Smooth muscle cell (in vitro differentiated cells): ENCODE data around the gene LRIG3. TPM values are rescaled to one million over a fixed set of nuclear protein-coding genes. Genes with fewer than 3 reads are reported as not detected.

Experiments used
- DNase-seq: peaks from one replicate; lab custom pipeline; 2025; ENCODE audit not compliant: unreplicated experiment; lab: John Stamatoyannopoulos, UW
- H2AFZ ChIP-seq: fragments of 200-600 bp; sonication (generic); 2 replicates; pipeline ENCODE4 v1.6.0; 2016; ENCODE audit warnings: antibody characterized with exemption, low read depth, mild to moderate bottlenecking
- H3F3A ChIP-seq: fragments of 200-600 bp; sonication (generic); 2 replicates; pipeline ENCODE4 v1.6.0; 2017; ENCODE audit warnings: antibody characterized with exemption, low read depth
- H3K27ac ChIP-seq: fragments of 200-600 bp; sonication (generic); 2 replicates; pipeline ENCODE4 v1.5.1; 2016; ENCODE audit warnings: low read depth, mild to moderate bottlenecking
- H3K27me3 ChIP-seq: fragments of 200-600 bp; sonication (generic); 2 replicates; pipeline ENCODE4 v1.6.1; 2016; ENCODE audit warnings: low read depth, mild to moderate bottlenecking
- H3K36me3 ChIP-seq: fragments of 200-600 bp; sonication (generic); 2 replicates; pipeline ENCODE4 v1.5.1; 2016; ENCODE audit warnings: low read depth
- H3K4me1 ChIP-seq: fragments of 200-600 bp; sonication (generic); 2 replicates; pipeline ENCODE4 v1.5.1; 2016; ENCODE audit warnings: low read depth
- H3K4me2 ChIP-seq: fragments of 200-600 bp; sonication (generic); 2 replicates; pipeline ENCODE4 v1.6.0; 2016; ENCODE audit warnings: mild to moderate bottlenecking
- H3K4me3 ChIP-seq: fragments of 200-600 bp; sonication (generic); 2 replicates; pipeline ENCODE4 v1.5.1; 2016; ENCODE audit warnings: mild to moderate bottlenecking
- H3K79me2 ChIP-seq: fragments of 200-600 bp; sonication (generic); 2 replicates; pipeline ENCODE4 v1.6.0; 2016; ENCODE audit warnings: low read depth, mild to moderate bottlenecking
- H3K9ac ChIP-seq: fragments of 200-600 bp; sonication (generic); 2 replicates; pipeline ENCODE4 v1.6.0; 2016; ENCODE audit warnings: low read depth
- H3K9me3 ChIP-seq: fragments of 200-600 bp; sonication (generic); replicated peaks from 2 replicates; pipeline ENCODE4 v1.5.1; 2016; ENCODE audit warnings: low read depth
- H4K20me1 ChIP-seq: fragments of 200-600 bp; sonication (generic); 2 replicates; pipeline ENCODE4 v1.6.0; 2016; ENCODE audit warnings: low read depth
- WGBS: methylation state at CpG from one replicate; pipeline ENCODE4 v1.1.7; 2016; ENCODE audit warnings: low lambda C conversion rate; 5-methylcytosine and 5-hydroxymethylcytosine counted together
- polyA plus RNA-seq: library from polyadenylated mRNA; unstranded; fragments of >200 nt; fragmentation: Nextera tagmentation; extraction: Ambion mirVana; gene quantifications from 2 replicates; pipeline ENCODE4 v1.2.1, GENCODE V29; 2016
- total RNA-seq: library from RNA; depleted of rRNA; stranded (reverse); fragments of >200 nt; gene quantifications from 2 replicates; pipeline ENCODE4 v1.2.3, GENCODE V29; 2014
- TF ChIP-seq, protein P1 (sequence below): fragments of 200-600 bp; sonication (generic); IDR thresholded peaks from 2 replicates; pipeline ENCODE4 v1.5.1; 2017; ENCODE audit warnings: borderline replicate concordance, mild to moderate bottlenecking, antibody characterized with exemption; ENCODE audit not compliant: insufficient read depth, poor library complexity, severe bottlenecking

Gene LRIG3
- total and polyA plus RNA-seq, 2 experiments from 2014 or later = 6.7 to 22.4 TPM

DNA sequence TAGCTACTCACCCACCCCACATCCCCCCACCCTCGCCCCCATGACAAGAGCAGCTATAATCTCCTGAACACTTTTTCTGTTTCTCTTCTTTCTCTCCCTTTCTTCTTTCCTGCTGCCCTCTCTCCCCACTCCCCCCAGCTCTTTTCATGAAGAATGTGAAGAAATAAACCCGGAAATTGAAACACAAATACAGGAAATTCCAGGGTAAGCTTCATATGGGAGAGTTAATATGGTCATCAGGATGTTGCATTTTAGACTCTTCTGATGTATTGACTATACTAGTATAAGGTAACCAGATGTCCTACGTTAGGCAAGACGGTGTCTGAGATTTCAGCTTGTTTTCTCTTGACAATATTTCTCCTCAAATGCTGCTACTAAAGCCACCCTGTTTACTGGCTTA is 41.6 kb upstream of the LRIG3 start:
- H3K36me3 ChIP-seq = no peaks in the 10 kb centered on the region
- peaks cover 12% of the 10 kb centered on the region for H3K4me1 ChIP-seq
- H3K9me3 ChIP-seq = no peaks in the 10 kb centered on the region
- no peak overlapping the region for H3K27ac ChIP-seq
- TF ChIP-seq, protein P1, sequence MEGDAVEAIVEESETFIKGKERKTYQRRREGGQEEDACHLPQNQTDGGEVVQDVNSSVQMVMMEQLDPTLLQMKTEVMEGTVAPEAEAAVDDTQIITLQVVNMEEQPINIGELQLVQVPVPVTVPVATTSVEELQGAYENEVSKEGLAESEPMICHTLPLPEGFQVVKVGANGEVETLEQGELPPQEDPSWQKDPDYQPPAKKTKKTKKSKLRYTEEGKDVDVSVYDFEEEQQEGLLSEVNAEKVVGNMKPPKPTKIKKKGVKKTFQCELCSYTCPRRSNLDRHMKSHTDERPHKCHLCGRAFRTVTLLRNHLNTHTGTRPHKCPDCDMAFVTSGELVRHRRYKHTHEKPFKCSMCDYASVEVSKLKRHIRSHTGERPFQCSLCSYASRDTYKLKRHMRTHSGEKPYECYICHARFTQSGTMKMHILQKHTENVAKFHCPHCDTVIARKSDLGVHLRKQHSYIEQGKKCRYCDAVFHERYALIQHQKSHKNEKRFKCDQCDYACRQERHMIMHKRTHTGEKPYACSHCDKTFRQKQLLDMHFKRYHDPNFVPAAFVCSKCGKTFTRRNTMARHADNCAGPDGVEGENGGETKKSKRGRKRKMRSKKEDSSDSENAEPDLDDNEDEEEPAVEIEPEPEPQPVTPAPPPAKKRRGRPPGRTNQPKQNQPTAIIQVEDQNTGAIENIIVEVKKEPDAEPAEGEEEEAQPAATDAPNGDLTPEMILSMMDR = no peak
- H3K4me2 ChIP-seq = no peak overlapping the region
- WGBS = 94% methylated on average over 4 of the region's 4 CpGs
- no peak overlapping the region for H2AFZ ChIP-seq
- no peaks in the 10 kb centered on the region for H4K20me1 ChIP-seq
- no peak for DNase-seq
- no peaks in the 10 kb centered on the region for H3F3A ChIP-seq
- H3K27me3 ChIP-seq = no peaks in the 10 kb centered on the region
- no peak overlapping the region for H3K9ac ChIP-seq
- H3K79me2 ChIP-seq = no peaks in the 10 kb centered on the region
- H3K4me3 ChIP-seq = no peak overlapping the region

DNA sequence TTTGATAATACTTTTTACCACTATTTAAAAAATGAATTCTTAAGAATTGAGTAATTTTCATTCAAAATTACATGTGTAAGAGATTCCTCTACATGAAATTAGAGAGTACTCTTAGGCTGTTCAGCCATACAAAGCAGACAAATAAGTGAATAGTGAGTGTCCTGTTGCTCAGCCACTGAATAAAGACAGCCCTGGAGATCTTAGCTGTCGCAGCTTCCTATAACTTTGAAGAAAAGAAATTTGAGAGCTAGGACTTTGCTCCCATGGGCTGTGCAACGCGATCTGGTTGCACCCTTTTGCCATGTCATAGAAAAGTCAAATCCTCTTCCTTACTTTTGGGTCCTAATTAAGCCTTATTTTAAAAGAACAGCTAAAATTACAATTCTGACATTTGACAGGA is 40.9 kb upstream of the LRIG3 start:
- no peaks in the 10 kb centered on the region for H3K9me3 ChIP-seq
- no peaks in the 10 kb centered on the region for H4K20me1 ChIP-seq
- H3K4me1 ChIP-seq = peaks cover 16% of the 10 kb centered on the region
- H3K27me3 ChIP-seq = no peaks in the 10 kb centered on the region
- H3K9ac ChIP-seq = no peak overlapping the region
- no peaks in the 10 kb centered on the region for H3F3A ChIP-seq
- H3K4me3 ChIP-seq = no peak overlapping the region
- no peak overlapping the region for H3K4me2 ChIP-seq
- TF ChIP-seq, protein P1 = no peak
- 83% methylated on average over 3 of the region's 3 CpGs for WGBS
- no peaks in the 10 kb centered on the region for H3K36me3 ChIP-seq
- DNase-seq = no peak
- peak overlapping the region; percentile 12 for H2AFZ ChIP-seq
- H3K79me2 ChIP-seq = no peaks in the 10 kb centered on the region
- H3K27ac ChIP-seq = no peak overlapping the region

DNA sequence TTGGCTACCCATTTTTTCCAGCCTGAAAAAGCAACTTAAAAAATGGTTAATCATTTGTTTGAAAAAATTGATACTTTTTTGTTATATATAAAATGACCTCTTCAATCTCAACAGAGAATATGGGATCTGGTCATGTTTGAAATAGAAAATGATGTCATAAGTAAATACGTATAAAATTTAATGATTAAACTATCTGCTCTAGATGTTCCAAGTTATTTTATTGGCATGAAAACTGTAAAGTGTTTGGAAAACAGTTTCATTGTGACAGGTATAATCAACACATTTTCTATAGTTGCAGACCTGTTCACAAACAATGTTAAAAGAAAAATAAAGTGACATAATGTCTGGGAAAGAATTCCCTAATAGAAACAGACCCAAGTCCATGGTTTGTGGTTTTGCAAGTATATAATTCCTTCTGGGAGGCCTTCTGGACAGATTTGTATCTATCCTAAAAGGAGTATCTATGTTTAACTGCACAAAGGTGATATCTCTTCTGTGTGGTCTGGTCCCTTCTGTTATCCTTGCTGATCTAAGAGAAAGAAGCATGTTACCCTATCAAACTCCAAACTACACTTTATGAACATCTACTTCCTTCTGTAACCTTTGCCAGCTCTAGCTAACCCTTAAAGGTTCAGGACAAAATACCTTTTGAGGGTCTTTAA is 39.5 kb upstream of the LRIG3 start:
- no peaks in the 10 kb centered on the region for H4K20me1 ChIP-seq
- H3K4me2 ChIP-seq = no peak overlapping the region
- TF ChIP-seq, protein P1 = no peak
- H3K27me3 ChIP-seq = no peaks in the 10 kb centered on the region
- no peaks in the 10 kb centered on the region for H3F3A ChIP-seq
- H3K36me3 ChIP-seq = no peaks in the 10 kb centered on the region
- no peaks in the 10 kb centered on the region for H3K79me2 ChIP-seq
- H3K4me1 ChIP-seq = peaks cover 21% of the 10 kb centered on the region
- WGBS = 97% methylated on average over 1 of the region's 1 CpG
- no peak overlapping the region for H2AFZ ChIP-seq
- no peak overlapping the region for H3K9ac ChIP-seq
- no peak overlapping the region for H3K27ac ChIP-seq
- DNase-seq = no peak
- no peak overlapping the region for H3K4me3 ChIP-seq
- H3K9me3 ChIP-seq = no peaks in the 10 kb centered on the region

DNA sequence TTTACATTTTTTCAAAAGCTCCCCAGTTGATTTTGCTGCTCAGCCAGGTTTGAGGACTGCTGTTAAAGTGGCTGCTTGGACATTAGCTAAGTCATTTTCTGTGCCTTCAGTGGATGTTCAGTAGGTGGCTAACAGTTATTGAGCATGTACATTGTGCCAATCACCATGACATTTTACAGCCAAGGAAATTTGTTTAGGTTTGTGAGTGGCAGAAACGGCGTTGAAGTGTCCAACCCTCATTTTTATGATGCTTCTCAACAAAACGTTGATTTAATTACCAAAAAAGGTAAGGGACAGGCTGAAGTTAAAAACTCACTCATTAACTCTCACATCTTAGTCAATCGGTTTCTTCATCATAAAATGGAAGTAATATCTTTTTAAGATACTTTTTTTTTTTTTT is 37.0 kb upstream of the LRIG3 start:
- no peaks in the 10 kb centered on the region for H3K27me3 ChIP-seq
- H3K4me2 ChIP-seq = no peak overlapping the region
- H3F3A ChIP-seq = no peaks in the 10 kb centered on the region
- no peak overlapping the region for H3K4me3 ChIP-seq
- no peaks in the 10 kb centered on the region for H3K9me3 ChIP-seq
- TF ChIP-seq, protein P1 = no peak
- no peak for DNase-seq
- peaks cover 21% of the 10 kb centered on the region for H3K4me1 ChIP-seq
- no peak overlapping the region for H3K27ac ChIP-seq
- H3K9ac ChIP-seq = no peak overlapping the region
- no peak overlapping the region for H2AFZ ChIP-seq
- H3K36me3 ChIP-seq = no peaks in the 10 kb centered on the region
- no peaks in the 10 kb centered on the region for H4K20me1 ChIP-seq
- 92% methylated on average over 4 of the region's 4 CpGs for WGBS
- H3K79me2 ChIP-seq = no peaks in the 10 kb centered on the region
